Peyer's patch (tissue), 4 donors: ENCODE data around the gene GABARAP.

ENCODE experiments used
- CTCF ChIP-seq, 6 experiments: fragments of 450-650 bp in 4 of 6; fragments of 200-600 bp in 2 of 6; sonication (generic) in 1 of 6; IDR thresholded peaks; one replicate each; pipeline ENCODE4 v1.5.1; 2017 to 2019; ENCODE audit warnings: antibody characterized with exemption in 6 of 6, mild to moderate bottlenecking in 3 of 6, moderate library complexity in 1 of 6
- POLR2A ChIP-seq, 2 donors: fragments of 450-650 bp; IDR thresholded peaks; one replicate each; pipeline ENCODE4 v1.5.1; 2017; ENCODE audit warnings: antibody characterized with exemption in 2 of 2, mild to moderate bottlenecking in 2 of 2, moderate library complexity in 2 of 2

- TF ChIP-seq POLR2A (IDR thresholded peaks at IDR 0.05) (no peak), CTCF (IDR thresholded peaks at IDR 0.05) (no peak)
Observed at GRCh38 chr17:7208027-7208571, 34.1 kb downstream of the GABARAP start.
